ENCODE results near the gene ZGRF1.
"Not testable (repeated sequence)": the region's sequence is repeated elsewhere in the genome, so short reads cannot be mapped to it uniquely, and the experiment has no call there.

ZGRF1 gene

DNA sequence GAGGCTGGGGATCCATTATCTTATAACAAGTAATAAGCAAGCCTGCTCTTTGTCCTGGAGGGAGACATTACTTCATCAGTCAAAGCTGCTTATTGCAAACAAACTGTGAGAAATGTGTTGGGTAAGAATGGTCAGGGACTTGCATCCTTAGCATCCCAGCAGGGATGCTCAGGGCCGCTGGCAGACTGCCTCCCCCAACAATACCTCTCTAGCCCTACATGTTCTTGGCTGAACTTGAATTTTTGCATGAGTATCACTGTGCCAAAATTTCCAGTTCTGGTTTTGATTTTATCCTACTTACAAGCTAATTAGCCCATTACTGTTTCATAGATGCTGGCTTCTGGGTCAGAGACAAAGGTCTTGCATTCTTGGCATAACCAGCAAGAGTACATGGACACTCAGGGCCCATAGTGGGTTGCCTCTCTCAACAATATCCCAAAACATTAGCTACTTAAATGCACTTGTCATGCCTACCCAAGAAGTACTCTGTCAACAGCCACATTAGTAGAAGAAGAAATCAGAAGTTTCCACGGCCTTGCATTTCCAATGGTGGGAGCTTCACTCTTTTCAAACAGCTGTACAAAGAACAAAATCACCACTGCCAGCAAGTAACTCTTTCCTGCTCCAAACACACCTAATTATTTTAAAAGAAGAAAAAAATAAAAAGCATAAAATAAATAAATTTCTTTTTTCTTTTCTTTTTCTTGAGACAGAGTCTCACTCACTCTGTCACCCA lies 78.9 kb downstream of the ZGRF1 start:
- DNase-seq (no peak), ATAC-seq (replicated peaks) (no peak)
- H3K4me3 Mint-ChIP-seq: no peak overlapping the region

DNA sequence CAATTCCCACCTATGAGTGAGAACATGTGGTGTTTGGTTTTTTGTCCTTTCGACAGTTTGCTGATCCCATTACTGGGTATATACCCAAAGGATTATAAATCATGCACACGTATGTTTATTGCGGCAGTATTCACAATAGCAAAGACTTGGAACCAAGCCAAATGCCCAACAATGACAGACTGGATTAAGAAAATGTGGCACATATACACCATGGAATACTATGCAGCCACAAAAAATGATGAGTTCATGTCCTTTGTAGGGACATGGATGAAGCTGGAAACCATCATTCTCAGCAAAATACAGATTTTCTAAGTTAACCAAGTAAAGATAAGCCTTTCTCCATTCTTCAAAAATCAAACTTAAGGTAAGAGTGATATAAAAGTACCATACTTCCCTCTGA lies 82.4 kb downstream of the ZGRF1 start:
- H3K27me3 Mint-ChIP-seq; H3K9me3 Mint-ChIP-seq; ATAC-seq (replicated peaks); H3K36me3 Mint-ChIP-seq (ENCODE audit: insufficient read depth); H3K27ac Mint-ChIP-seq; H3K4me1 Mint-ChIP-seq (ENCODE audit: low read depth in 2 of 2); DNase-seq; H3K4me3 Mint-ChIP-seq: not testable (repeated sequence)

More for the DNA sequence above, 78.9 kb downstream of the ZGRF1 start:
- Mint-ChIP-seq H3K27me3 (no peaks in the 10 kb centered on the region), H3K36me3 (ENCODE audit: insufficient read depth) (no peaks in the 10 kb centered on the region), H3K9me3 (no peaks in the 10 kb centered on the region), H3K4me1 (ENCODE audit: low read depth in 2 of 2) (no peaks in the 10 kb centered on the region), H3K27ac (no peak overlapping the region)

DNA sequence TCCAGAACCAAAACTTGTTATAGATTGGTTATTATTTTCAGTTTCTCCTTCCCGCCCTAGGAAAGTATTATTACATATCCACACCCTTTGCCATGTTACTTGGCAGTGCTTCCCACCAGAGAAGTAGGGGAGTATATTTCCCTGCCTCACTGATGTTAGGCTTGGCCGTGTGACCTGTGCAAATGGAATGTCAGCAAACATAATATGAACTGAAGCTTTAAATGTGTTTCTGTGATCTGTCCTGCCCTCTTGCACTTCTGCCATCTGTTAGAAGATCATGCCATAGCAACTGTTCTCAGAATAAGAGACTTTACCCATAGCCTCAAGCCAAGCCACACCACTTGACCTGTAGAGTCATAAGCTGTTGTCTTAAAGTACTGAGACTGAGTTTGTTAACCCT lies 84.0 kb downstream of the ZGRF1 start:
- H3K27me3 Mint-ChIP-seq: no peaks in the 10 kb centered on the region
- H3K4me3 Mint-ChIP-seq: no peak overlapping the region
- H3K27ac Mint-ChIP-seq: no peak overlapping the region
- ATAC-seq (replicated peaks): no peak
- H3K36me3 Mint-ChIP-seq (ENCODE audit: insufficient read depth): no peaks in the 10 kb centered on the region
- DNase-seq: no peak
- no peaks in the 10 kb centered on the region for H3K9me3 Mint-ChIP-seq
- no peaks in the 10 kb centered on the region for H3K4me1 Mint-ChIP-seq (ENCODE audit: low read depth in 2 of 2)

DNA sequence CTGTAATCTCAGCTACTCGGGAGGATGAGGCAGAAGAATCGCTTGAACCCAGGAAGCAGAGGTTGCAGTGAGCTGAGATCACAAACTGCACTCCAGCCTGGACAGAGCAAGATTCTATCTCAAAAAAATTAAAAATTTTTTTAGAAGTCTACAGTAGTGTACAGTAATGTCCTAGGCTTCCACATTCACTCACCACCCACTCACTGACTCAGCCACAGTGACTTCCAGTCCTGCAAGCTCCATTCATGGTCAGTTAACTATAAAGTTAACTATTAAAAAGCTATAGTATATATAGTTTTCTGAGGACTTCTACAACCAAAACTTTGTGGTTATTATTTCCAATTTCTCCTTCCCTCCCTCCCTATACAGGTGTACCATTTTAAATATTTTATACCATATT lies 86.0 kb downstream of the ZGRF1 start:
- H3K36me3 Mint-ChIP-seq (ENCODE audit: insufficient read depth): no peaks in the 10 kb centered on the region
- H3K27ac Mint-ChIP-seq: no peak overlapping the region
- H3K4me3 Mint-ChIP-seq: no peak overlapping the region
- no peaks in the 10 kb centered on the region for H3K27me3 Mint-ChIP-seq
- ATAC-seq (replicated peaks) (no peak), DNase-seq (no peak)
- no peaks in the 10 kb centered on the region for H3K9me3 Mint-ChIP-seq
- no peaks in the 10 kb centered on the region for H3K4me1 Mint-ChIP-seq (ENCODE audit: low read depth in 2 of 2)

DNA sequence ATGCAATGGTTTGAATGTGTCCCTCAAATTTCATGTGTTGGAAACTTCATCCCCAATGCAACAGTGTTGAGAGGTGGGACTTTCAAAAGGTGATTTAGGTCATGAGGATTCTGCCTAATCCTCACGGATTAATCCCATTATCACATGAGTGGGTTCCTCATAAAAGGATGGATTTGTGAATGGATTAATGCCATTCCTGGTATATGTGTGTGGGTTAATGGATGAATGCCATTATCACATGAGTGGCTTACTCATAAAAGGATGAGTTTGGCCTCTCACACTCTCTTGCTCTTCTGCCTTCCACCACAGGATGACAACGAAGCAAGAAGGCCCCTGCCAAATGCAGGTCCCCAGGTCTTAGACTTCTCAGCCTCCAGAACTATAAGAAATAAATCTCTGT lies 90.2 kb downstream of the ZGRF1 start:
- DNase-seq (no peak), ATAC-seq (replicated peaks) (no peak)
- Mint-ChIP-seq H3K4me3 (no peak overlapping the region), H3K9me3 (no peaks in the 10 kb centered on the region), H3K27ac (no peak overlapping the region), H3K36me3 (ENCODE audit: insufficient read depth) (no peaks in the 10 kb centered on the region), H3K4me1 (ENCODE audit: low read depth in 2 of 2) (no peaks in the 10 kb centered on the region), H3K27me3 (no peaks in the 10 kb centered on the region)

DNA sequence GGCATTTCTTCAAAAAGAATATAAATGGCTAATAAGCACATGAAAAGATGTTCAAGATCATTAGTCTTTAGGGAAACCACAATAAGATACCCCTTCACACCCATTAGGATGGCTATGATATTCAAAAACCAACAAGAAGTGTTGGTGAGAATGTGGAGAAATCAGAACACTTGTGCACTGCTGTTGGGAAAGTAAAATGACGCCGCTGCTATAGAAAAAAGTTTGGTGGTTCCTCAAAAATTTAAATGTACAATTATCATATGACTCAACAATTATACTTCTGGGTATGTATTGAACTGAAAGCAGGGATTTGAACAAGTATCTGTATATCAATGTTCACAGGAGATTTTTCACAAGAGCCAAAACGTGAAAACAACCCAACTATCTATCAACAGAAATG lies 91.4 kb downstream of the ZGRF1 start:
- Mint-ChIP-seq H3K27me3 (no peaks in the 10 kb centered on the region), H3K4me3 (no peak overlapping the region), H3K27ac (no peak overlapping the region), H3K9me3 (no peaks in the 10 kb centered on the region), H3K4me1 (ENCODE audit: low read depth in 2 of 2) (no peaks in the 10 kb centered on the region), H3K36me3 (ENCODE audit: insufficient read depth) (no peaks in the 10 kb centered on the region)
- ATAC-seq (replicated peaks) (no peak), DNase-seq (no peak)

DNA sequence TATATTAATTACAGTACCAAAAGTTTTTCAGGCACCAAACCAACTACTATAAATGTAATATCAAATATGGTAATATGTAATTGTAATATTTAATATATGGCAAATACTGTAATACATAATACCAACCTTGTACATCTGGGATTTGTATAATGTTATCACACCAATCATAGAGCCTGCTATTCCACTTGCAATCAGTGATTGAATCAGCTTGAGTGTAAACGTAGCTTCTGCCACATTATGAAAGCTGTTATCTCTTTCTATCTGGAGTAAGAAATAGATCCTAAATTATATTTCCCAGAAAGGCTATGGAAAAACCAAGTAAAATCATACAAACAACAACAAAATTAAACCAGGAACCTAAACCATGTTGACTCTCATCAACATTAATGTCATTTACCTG lies 96.0 kb downstream of the ZGRF1 start:
- H3K27me3 Mint-ChIP-seq: no peaks in the 10 kb centered on the region
- ATAC-seq (replicated peaks) (no peak), DNase-seq (no peak)
- no peaks in the 10 kb centered on the region for H3K9me3 Mint-ChIP-seq
- no peaks in the 10 kb centered on the region for H3K36me3 Mint-ChIP-seq (ENCODE audit: insufficient read depth)
- no peaks in the 10 kb centered on the region for H3K4me1 Mint-ChIP-seq (ENCODE audit: low read depth in 2 of 2)
- H3K4me3 Mint-ChIP-seq: no peak overlapping the region
- no peak overlapping the region for H3K27ac Mint-ChIP-seq

DNA sequence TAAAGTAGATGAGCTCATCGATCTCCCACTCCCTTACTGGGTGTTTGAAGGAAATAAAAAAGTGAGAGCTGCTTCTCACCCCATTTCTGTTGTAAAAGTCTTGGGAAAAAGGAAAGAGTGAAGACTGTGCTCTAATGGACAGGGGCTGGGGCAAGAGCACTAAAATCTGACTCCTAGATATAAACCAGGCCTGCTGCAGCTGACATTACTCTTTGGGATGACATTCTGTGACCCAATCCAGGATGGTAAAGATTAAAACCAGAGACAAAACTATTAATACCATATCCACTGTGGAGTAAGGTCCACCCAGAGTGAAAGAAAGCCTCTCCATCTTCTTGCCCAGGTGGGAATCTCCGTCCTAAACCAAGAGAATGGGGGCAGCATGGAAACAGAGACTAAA lies 100.6 kb downstream of the ZGRF1 start:
- Mint-ChIP-seq H3K4me1 (ENCODE audit: low read depth in 2 of 2) (no peaks in the 10 kb centered on the region), H3K27ac (no peak overlapping the region), H3K36me3 (ENCODE audit: insufficient read depth) (no peaks in the 10 kb centered on the region), H3K9me3 (no peaks in the 10 kb centered on the region), H3K27me3 (peaks cover 3 to 4% of the 10 kb centered on the region in 2 donors), H3K4me3 (no peak overlapping the region)
- ATAC-seq (replicated peaks) (no peak), DNase-seq (no peak)

DNA sequence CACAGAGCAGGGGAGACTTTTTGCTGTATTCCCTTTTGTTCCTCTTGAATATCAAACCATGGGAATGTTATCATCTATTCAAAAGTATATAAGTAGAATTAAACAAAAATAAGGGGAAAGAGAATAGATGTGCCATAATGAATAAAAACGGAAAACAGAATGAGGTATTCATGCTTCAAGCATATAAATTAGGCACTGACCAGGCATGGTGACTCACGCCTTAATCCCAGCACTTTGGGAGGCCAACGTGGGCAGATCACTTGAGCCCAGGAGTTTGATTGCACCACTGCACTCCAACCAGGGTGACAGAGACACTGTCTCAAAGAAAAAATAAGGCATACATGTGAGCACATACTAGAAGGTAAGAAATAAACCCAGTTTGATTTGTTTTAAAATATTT lies 104.4 kb downstream of the ZGRF1 start:
- Mint-ChIP-seq H3K27me3 (peaks cover 23 to 29% of the 10 kb centered on the region in 2 donors), H3K4me1 (ENCODE audit: low read depth in 2 of 2) (no peaks in the 10 kb centered on the region), H3K36me3 (ENCODE audit: insufficient read depth) (no peaks in the 10 kb centered on the region), H3K4me3 (no peak overlapping the region), H3K9me3 (no peaks in the 10 kb centered on the region), H3K27ac (no peak overlapping the region)
- ATAC-seq (replicated peaks) (no peak), DNase-seq (no peak)

DNA sequence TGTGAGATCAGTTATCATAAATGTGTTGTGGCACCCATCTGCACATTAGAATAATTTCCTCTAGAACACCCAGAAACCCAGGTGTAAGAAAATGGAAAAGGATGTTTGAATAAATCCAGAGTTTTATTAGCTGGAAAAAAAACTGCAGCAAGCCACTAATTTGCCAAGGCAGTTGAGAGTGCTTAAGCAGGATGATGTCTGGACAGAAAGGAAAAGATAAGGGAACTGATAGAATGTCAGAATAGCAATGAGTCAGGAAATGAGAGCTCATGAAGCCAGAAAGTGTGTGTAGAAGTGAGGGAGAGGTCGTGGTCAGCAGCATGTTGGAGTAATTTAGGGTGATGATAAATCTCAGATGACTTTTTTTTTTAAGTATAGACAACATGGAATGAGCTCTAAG lies 105.6 kb downstream of the ZGRF1 start:
- Mint-ChIP-seq H3K27me3 (peaks cover 24 to 32% of the 10 kb centered on the region in 2 donors), H3K36me3 (ENCODE audit: insufficient read depth) (no peaks in the 10 kb centered on the region), H3K4me1 (ENCODE audit: low read depth in 2 of 2) (no peaks in the 10 kb centered on the region), H3K4me3 (no peak overlapping the region), H3K27ac (no peak overlapping the region), H3K9me3 (no peaks in the 10 kb centered on the region)
- DNase-seq: no peak
- ATAC-seq (replicated peaks): no peak

DNA sequence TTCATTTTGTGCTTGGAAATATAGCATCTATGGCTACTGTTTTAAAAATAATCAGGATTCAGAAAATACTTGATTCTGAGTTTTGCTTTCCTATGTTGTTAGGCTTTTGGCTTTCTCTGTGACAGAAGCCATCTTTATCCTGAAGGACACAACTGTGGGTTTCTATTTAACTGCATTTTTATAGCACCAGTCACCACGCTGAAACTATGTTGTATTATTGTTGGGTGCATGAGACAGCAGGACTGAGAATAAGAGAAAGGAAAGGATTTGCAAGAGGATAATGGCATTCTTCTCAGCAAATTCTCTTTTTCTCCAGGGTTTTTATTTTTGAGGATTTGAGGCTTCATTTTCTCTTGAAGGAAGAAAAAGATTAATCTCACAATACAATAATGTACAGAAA lies 110.6 kb downstream of the ZGRF1 start:
- no peaks in the 10 kb centered on the region for H3K9me3 Mint-ChIP-seq
- H3K4me1 Mint-ChIP-seq (ENCODE audit: low read depth in 2 of 2): peaks cover 9 to 13% of the 10 kb centered on the region in 2 donors
- ATAC-seq (replicated peaks) (no peak), DNase-seq (no peak)
- H3K27me3 Mint-ChIP-seq: peaks cover 50 to 59% of the 10 kb centered on the region in 2 donors
- H3K36me3 Mint-ChIP-seq (ENCODE audit: insufficient read depth): peaks cover 7% of the 10 kb centered on the region
- no peak overlapping the region for H3K4me3 Mint-ChIP-seq
- no peak overlapping the region for H3K27ac Mint-ChIP-seq

DNA sequence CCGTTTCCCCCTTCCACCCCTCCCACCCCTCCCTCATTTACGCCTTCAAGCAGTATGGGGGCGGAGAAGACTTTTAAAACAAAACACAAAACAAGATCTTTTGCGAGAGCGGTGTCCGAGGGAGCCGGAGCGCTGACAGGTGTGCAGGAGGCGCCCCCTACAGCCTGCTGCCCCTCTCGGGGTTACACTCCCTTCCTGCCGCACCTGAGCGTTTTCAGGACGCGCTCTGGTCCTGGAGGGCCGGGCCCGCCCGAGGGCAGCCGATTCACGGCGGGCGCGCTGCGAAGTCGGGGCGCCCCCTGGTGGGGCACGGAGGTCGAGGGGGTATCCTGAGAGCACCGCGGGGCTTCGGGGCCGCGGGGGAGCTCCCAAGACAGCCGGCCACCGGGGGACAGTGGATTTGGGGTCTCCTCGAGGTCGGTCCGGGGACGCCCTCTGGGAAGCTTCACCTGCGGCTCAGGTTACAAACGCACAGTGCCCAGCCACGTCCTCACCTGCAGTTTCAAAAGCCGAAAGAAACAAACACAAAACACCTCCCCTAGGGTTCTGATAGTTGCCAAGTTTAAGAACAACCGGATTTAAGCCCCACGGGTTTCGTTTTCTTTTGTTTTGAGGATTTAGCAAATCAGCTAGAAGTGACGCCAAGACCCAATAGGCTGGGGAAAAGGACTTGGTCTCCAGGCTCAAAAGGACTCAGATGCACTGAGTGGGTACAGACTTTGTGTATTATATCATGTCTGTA lies 112.8 kb downstream of the ZGRF1 start:
- Mint-ChIP-seq H3K4me3 (peak overlapping the region; percentile 84 to 85), H3K9me3 (peaks cover 0 to 6% of the 10 kb centered on the region in 2 donors), H3K27me3 (peaks cover 53 to 59% of the 10 kb centered on the region in 2 donors), H3K36me3 (ENCODE audit: insufficient read depth) (peaks cover 10% of the 10 kb centered on the region), H3K27ac (no peak overlapping the region), H3K4me1 (ENCODE audit: low read depth in 2 of 2) (peaks cover 9 to 22% of the 10 kb centered on the region in 2 donors)
- ATAC-seq (replicated peaks): peak; percentile 88
- peak; percentile 68 to 71 (median 69) for DNase-seq

DNA sequence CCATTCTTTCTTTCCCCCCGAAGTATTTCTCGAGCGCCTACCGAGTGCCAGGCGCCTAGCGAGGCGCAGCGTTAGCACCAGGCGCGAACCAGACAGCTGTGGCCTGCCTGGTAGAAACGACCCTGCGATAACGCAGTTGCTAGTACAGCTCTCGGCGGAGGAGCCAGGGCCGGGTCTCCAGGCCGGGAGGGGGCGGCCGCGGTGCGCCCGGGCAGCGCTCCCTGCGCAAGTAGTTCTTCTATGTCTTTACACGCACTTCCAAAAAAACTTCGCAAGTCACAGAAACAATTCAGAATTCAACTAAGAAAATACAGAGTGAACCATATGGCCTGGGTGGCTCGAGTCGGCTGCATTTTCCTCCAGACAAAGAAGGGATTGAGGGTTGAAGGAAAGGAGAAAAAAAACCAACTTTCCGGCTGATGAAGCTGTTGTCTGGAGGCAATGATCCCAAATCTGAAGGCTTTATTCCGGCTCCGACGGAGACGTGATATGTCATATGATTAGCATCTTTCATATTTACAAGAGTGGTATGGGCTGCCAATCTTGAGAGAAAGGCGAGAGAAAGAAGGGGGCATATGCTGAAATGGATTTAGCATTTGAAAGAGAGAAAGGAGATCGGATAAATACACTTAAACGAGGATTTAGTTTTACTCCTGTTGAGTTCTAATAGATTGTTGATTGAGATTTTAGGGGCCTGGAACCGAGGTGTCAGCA lies 113.5 kb downstream of the ZGRF1 start:
- H3K27me3 Mint-ChIP-seq: peaks cover 59 to 64% of the 10 kb centered on the region in 2 donors
- no peak overlapping the region for H3K27ac Mint-ChIP-seq
- ATAC-seq (replicated peaks) (peak; percentile 48), DNase-seq (no peak)
- peaks cover 11% of the 10 kb centered on the region for H3K36me3 Mint-ChIP-seq (ENCODE audit: insufficient read depth)
- peaks cover 11 to 24% of the 10 kb centered on the region in 2 donors for H3K4me1 Mint-ChIP-seq (ENCODE audit: low read depth in 2 of 2)
- H3K4me3 Mint-ChIP-seq: peak overlapping the region; percentile 84 to 85
- peaks cover 0 to 6% of the 10 kb centered on the region in 2 donors for H3K9me3 Mint-ChIP-seq
